Neural crest cell (in vitro differentiated cells): ENCODE measurements around the gene EARS2. TPM values are rescaled to one million over a fixed set of nuclear protein-coding genes. Genes with fewer than 3 reads are reported as not detected.

Experiments used
- DNase-seq: peaks from one replicate; pipeline ENCODE4 v3.0.0; 2021; ENCODE audit warnings: low read depth, mixed read lengths, low spot score
- H3K27ac Mint-ChIP-seq: one replicate; pipeline ENCODE4 v1.8.0; 2021; ENCODE audit warnings: mild to moderate bottlenecking, mixed read lengths; ENCODE audit not compliant: unreplicated experiment
- H3K27me3 Mint-ChIP-seq: 2 replicates; pipeline ENCODE4 v1.8.0; 2021; ENCODE audit warnings: low read depth, mild to moderate bottlenecking, mixed read lengths
- H3K36me3 Mint-ChIP-seq: 2 replicates; pipeline ENCODE4 v1.8.0; 2021; ENCODE audit warnings: low read depth, mild to moderate bottlenecking, mixed read lengths
- H3K4me1 Mint-ChIP-seq: 2 replicates; pipeline ENCODE4 v1.8.0; 2021; ENCODE audit warnings: mixed read lengths
- H3K4me3 Mint-ChIP-seq: one replicate; pipeline ENCODE4 v1.8.0; 2021; ENCODE audit warnings: mild to moderate bottlenecking, mixed read lengths
- H3K9me3 Mint-ChIP-seq: 2 replicates; pipeline ENCODE4 v1.8.0; 2021; ENCODE audit warnings: mixed read lengths
- CTCF ChIP-seq: fragments of 200-600 bp; sonication (generic); conservative IDR thresholded peaks from 2 replicates; pipeline ENCODE4 v1.5.0; 2021; ENCODE audit warnings: antibody characterized with exemption, mild to moderate bottlenecking
- total RNA-seq: library from RNA; stranded (reverse); gene quantifications from 2 replicates; pipeline ENCODE4 v1.2.1, GENCODE V29; 2021

EARS2 gene
- total RNA-seq, 1 donor from 2014 or later, result 27.5 TPM

- H3K4me1 Mint-ChIP-seq, result no peaks in the 10 kb centered on the region
- H3K36me3 Mint-ChIP-seq, result peaks cover 3% of the 10 kb centered on the region
- H3K4me3 Mint-ChIP-seq, result no peak overlapping the region
- no peaks in the 10 kb centered on the region for H3K9me3 Mint-ChIP-seq
- no peak overlapping the region for H3K27ac Mint-ChIP-seq
- no peaks in the 10 kb centered on the region for H3K27me3 Mint-ChIP-seq
- DNase-seq, result no peak
- TF ChIP-seq CTCF, result no peak
These were observed 16.7 kb upstream of the EARS2 start for GRCh38 chr16:23573817-23574216.

- Mint-ChIP-seq H3K27me3 (no peaks in the 10 kb centered on the region), H3K36me3 (peaks cover 3% of the 10 kb centered on the region), H3K4me1 (no peaks in the 10 kb centered on the region), H3K4me3 (no peak overlapping the region), H3K27ac (no peak overlapping the region), H3K9me3 (no peaks in the 10 kb centered on the region)
- no peak for TF ChIP-seq CTCF
- no peak for DNase-seq
These were observed 15.2 kb upstream of the EARS2 start for GRCh38 chr16:23572394-23572793.

GRCh38 chr16:23571895-23572294 lies 14.7 kb upstream of the EARS2 start:
- Mint-ChIP-seq H3K36me3 (peaks cover 3% of the 10 kb centered on the region), H3K4me3 (no peak overlapping the region), H3K27ac (no peak overlapping the region), H3K27me3 (no peaks in the 10 kb centered on the region), H3K9me3 (no peaks in the 10 kb centered on the region), H3K4me1 (no peaks in the 10 kb centered on the region)
- DNase-seq, result no peak
- no peak for TF ChIP-seq CTCF

GRCh38 chr16:23570992-23571632 lies 14.0 kb upstream of the EARS2 start:
- H3K27ac Mint-ChIP-seq, result no peak overlapping the region
- H3K9me3 Mint-ChIP-seq, result no peaks in the 10 kb centered on the region
- peaks cover 3% of the 10 kb centered on the region for H3K36me3 Mint-ChIP-seq
- H3K4me1 Mint-ChIP-seq, result no peaks in the 10 kb centered on the region
- no peak for DNase-seq
- no peak overlapping the region for H3K4me3 Mint-ChIP-seq
- no peak for TF ChIP-seq CTCF
- no peaks in the 10 kb centered on the region for H3K27me3 Mint-ChIP-seq

GRCh38 chr16:23567602-23568001 lies 10.5 kb upstream of the EARS2 start:
- no peak for TF ChIP-seq CTCF
- Mint-ChIP-seq H3K27ac (no peak overlapping the region), H3K9me3 (no peaks in the 10 kb centered on the region), H3K4me3 (no peak overlapping the region), H3K27me3 (no peaks in the 10 kb centered on the region), H3K4me1 (no peaks in the 10 kb centered on the region), H3K36me3 (peaks cover 10% of the 10 kb centered on the region)
- no peak for DNase-seq
